GM12878 (cell line): ENCODE data around the gene REPS1.

Experiments used
- ASH2L ChIP-seq: fragments of 300-600, 200-600 bp; sonication (generic); IDR thresholded peaks from 2 replicates; pipeline ENCODE4 v1.6.1; 2017; ENCODE audit warnings: low read depth, mild to moderate bottlenecking, borderline replicate concordance
- CTCF ChIP-seq, 3 experiments: IDR thresholded peaks in 2 of 3; conservative IDR thresholded peaks in 1 of 3; 2 replicates each; pipeline ENCODE4 v1.5.1; 2011; ENCODE audit warnings: low read depth in 3 of 3, low read length in 3 of 3, mild to moderate bottlenecking in 3 of 3, control low read depth in 2 of 3, moderate library complexity in 2 of 3, inconsistent platforms in 1 of 3, mixed read lengths in 1 of 3; ENCODE audit not compliant: control insufficient read depth in 2 of 3, insufficient read depth in 1 of 3; ENCODE audit errors: extremely low read depth in 1 of 3
- EZH2 ChIP-seq: IDR thresholded peaks from 2 replicates; pipeline ENCODE4 v1.6.1; 2012; ENCODE audit warnings: low read depth, mild to moderate bottlenecking, control low read depth, inconsistent platforms, low read length, borderline replicate concordance; ENCODE audit not compliant: control insufficient read depth
- MXI1 ChIP-seq: fragments of 150-350 bp; IDR thresholded peaks from 2 replicates; pipeline ENCODE4 v1.6.1; 2011; ENCODE audit warnings: low read depth, mild to moderate bottlenecking, inconsistent platforms, low read length, improper control_type of control experiment
- MYC ChIP-seq: IDR thresholded peaks from 2 replicates; pipeline ENCODE4 v1.6.1; 2011; ENCODE audit warnings: mild to moderate bottlenecking, low read length, moderate library complexity, inconsistent platforms; ENCODE audit not compliant: insufficient read depth, insufficient replicate concordance, insufficient read length, severe bottlenecking
- PKNOX1 ChIP-seq: fragments of 450-650 bp; IDR thresholded peaks from 2 replicates; pipeline ENCODE4 v1.6.1; 2016; ENCODE audit warnings: mild to moderate bottlenecking
- PML ChIP-seq: IDR thresholded peaks from 2 replicates; pipeline ENCODE4 v1.6.1; 2012; ENCODE audit warnings: low read length, inconsistent platforms
- POLR2A ChIP-seq: IDR thresholded peaks from 2 replicates; pipeline ENCODE4 v1.6.1; 2011; ENCODE audit warnings: low read depth, mild to moderate bottlenecking, low read length
- RCOR1 ChIP-seq: conservative IDR thresholded peaks from 2 replicates; pipeline ENCODE4 v1.6.1; 2012; ENCODE audit warnings: low read depth, low read length, improper control_type of control experiment
- USF1 ChIP-seq: IDR thresholded peaks from 2 replicates; pipeline ENCODE4 v1.6.1; 2011; ENCODE audit warnings: borderline replicate concordance, low read depth, mild to moderate bottlenecking, moderate library complexity, mixed read lengths, low read length; ENCODE audit not compliant: insufficient read depth; ENCODE audit errors: extremely low read length
- ZNF274 ChIP-seq: IDR thresholded peaks from one replicate; pipeline ENCODE4 v1.8.0; 2011; ENCODE audit not compliant: insufficient read length, insufficient read depth
- ZSCAN29 ChIP-seq: fragments of 450-650 bp; IDR thresholded peaks from 2 replicates; pipeline ENCODE4 v1.6.1; 2017; ENCODE audit warnings: mild to moderate bottlenecking, moderate library complexity

- TF ChIP-seq ZSCAN29: no peak
- no peak for TF ChIP-seq EZH2
- no peak for TF ChIP-seq USF1
- TF ChIP-seq MYC: no peak
- no peak for TF ChIP-seq ZNF274
- no peak for TF ChIP-seq CTCF (IDR thresholded peaks at IDR 0.05 in 2 of 3, conservative IDR thresholded peaks at IDR 0.05 in 1 of 3; ENCODE audit: control insufficient read depth in 2 of 3, extremely low read depth in 1 of 3, insufficient read depth in 1 of 3, low read depth in 3 of 3, low read length in 3 of 3)
- TF ChIP-seq POLR2A: no peak
- no peak for TF ChIP-seq MXI1
- TF ChIP-seq RCOR1: no peak
- no peak for TF ChIP-seq ASH2L
- TF ChIP-seq PKNOX1: no peak
- TF ChIP-seq PML: no peak
Measured at GRCh38 chr6:138957903-138958302, 30.1 kb downstream of the REPS1 start.
